Activated naive CD4-positive, alpha-beta T cell treated with anti-CD3 and anti-CD28 coated beads, Interleukin-2, amount 50 U/mL, for 72 hours (primary cell): ENCODE results near the gene SEC14L2. TPM values are rescaled to one million over a fixed set of nuclear protein-coding genes. Genes with fewer than 3 reads are reported as not detected.
A peak's percentile ranks its signal among the peaks of the same experiment; 100 is the strongest.
"Not testable (repeated sequence)": the region's sequence is repeated elsewhere in the genome, so short reads cannot be mapped to it uniquely, and the experiment has no call there.

Source experiments
- ATAC-seq, 2 donors: fragments of 150-1000 bp; cut with Tn5 transposase; 2 replicates each; pipeline ENCODE4 v1.10.0; 2021; ENCODE audit warnings: mild to moderate bottlenecking in 2 of 2, moderate library complexity in 2 of 2
- DNase-seq, 2 donors: peaks; one replicate each; pipeline ENCODE4 v3.0.0; 2021 to 2022; ENCODE audit warnings: low spot score in 2 of 2
- H3K27ac Mint-ChIP-seq, 2 donors: one replicate each; pipeline ENCODE4 v1.8.0; 2022; ENCODE audit warnings: mild to moderate bottlenecking in 2 of 2, mixed read lengths in 2 of 2
- H3K36me3 Mint-ChIP-seq, 2 donors: one replicate each; pipeline ENCODE4 v1.8.0; 2022; ENCODE audit warnings: mixed read lengths in 2 of 2
- H3K9me3 Mint-ChIP-seq, 2 donors: one replicate each; pipeline ENCODE4 v1.8.0; 2022; ENCODE audit warnings: mixed read lengths in 2 of 2
- total RNA-seq, 2 donors: library from RNA; stranded (reverse); gene quantifications; one replicate each; pipeline ENCODE4 v1.2.3, GENCODE V29; 2022

The SEC14L2 gene
- total RNA-seq, 2 donors from 2014 or later, result 13.9 to 16.3 TPM

- H3K36me3 Mint-ChIP-seq, result no peaks in the 10 kb centered on the region
- ATAC-seq (peak; percentile 78 to 81), DNase-seq (peak in 1 of 2 donors; percentile 31)
Measured at GRCh38 chr22:30453731-30454510, 57.1 kb downstream of the SEC14L2 start.

GRCh38 chr22:30455075-30455840, 58.4 kb downstream of the SEC14L2 start:
- no peak overlapping the region for H3K27ac Mint-ChIP-seq
- H3K36me3 Mint-ChIP-seq, result no peaks in the 10 kb centered on the region
- DNase-seq, result no peak
- peak; percentile 28 to 32 for ATAC-seq
- no peaks in the 10 kb centered on the region for H3K9me3 Mint-ChIP-seq

More at GRCh38 chr22:30453731-30454510, 57.1 kb downstream of the SEC14L2 start:
- no peaks in the 10 kb centered on the region for H3K9me3 Mint-ChIP-seq
- H3K27ac Mint-ChIP-seq, result no peak overlapping the region

GRCh38 chr22:30457981-30458380, 61.2 kb downstream of the SEC14L2 start:
- Mint-ChIP-seq H3K27ac (no peak overlapping the region), H3K36me3 (no peaks in the 10 kb centered on the region), H3K9me3 (no peaks in the 10 kb centered on the region)
- DNase-seq, result no peak
- no peak for ATAC-seq

- no peaks in the 10 kb centered on the region for H3K9me3 Mint-ChIP-seq
- DNase-seq (no peak), ATAC-seq (no peak)
- peaks cover 0 to under 1% of the 10 kb centered on the region in 2 donors for H3K36me3 Mint-ChIP-seq
- no peak overlapping the region for H3K27ac Mint-ChIP-seq
Measured at GRCh38 chr22:30459181-30460052, 62.6 kb downstream of the SEC14L2 start.

GRCh38 chr22:30460147-30460546, 63.3 kb downstream of the SEC14L2 start:
- no peak overlapping the region for H3K27ac Mint-ChIP-seq
- DNase-seq (no peak), ATAC-seq (no peak)
- H3K9me3 Mint-ChIP-seq, result peaks cover 4% of the 10 kb centered on the region in 2 donors
- H3K36me3 Mint-ChIP-seq, result peaks cover 0 to 7% of the 10 kb centered on the region in 2 donors

GRCh38 chr22:30460555-30460954, 63.7 kb downstream of the SEC14L2 start:
- ATAC-seq, H3K27ac Mint-ChIP-seq, DNase-seq, H3K36me3 Mint-ChIP-seq, H3K9me3 Mint-ChIP-seq: not testable (repeated sequence)

GRCh38 chr22:30469165-30469564, 72.3 kb downstream of the SEC14L2 start:
- Mint-ChIP-seq H3K9me3 (peaks cover 4 to 5% of the 10 kb centered on the region in 2 donors), H3K36me3 (peaks cover 0 to 9% of the 10 kb centered on the region in 2 donors), H3K27ac (no peak overlapping the region)
- ATAC-seq (no peak), DNase-seq (no peak)

GRCh38 chr22:30470655-30471054, 73.8 kb downstream of the SEC14L2 start:
- no peak for DNase-seq
- no peak for ATAC-seq
- H3K9me3 Mint-ChIP-seq, result no peaks in the 10 kb centered on the region
- H3K27ac Mint-ChIP-seq, result no peak overlapping the region
- H3K36me3 Mint-ChIP-seq, result no peaks in the 10 kb centered on the region

- Mint-ChIP-seq H3K9me3 (no peaks in the 10 kb centered on the region), H3K36me3 (no peaks in the 10 kb centered on the region), H3K27ac (no peak within 1 kb of the TSS)
- ATAC-seq (no peak), DNase-seq (no peak)
Measured at GRCh38 chr22:30471616-30472318, 74.9 kb downstream of the SEC14L2 start, which contains the start of gene SEC14L3. SEC14L3 (minus strand) TSS chr22:30472017; CDS start chr22:30471958, 59 bp downstream.

- H3K36me3 Mint-ChIP-seq, result no peaks in the 10 kb centered on the region
- no peaks in the 10 kb centered on the region for H3K9me3 Mint-ChIP-seq
- DNase-seq, result no peak
- no peak overlapping the region for H3K27ac Mint-ChIP-seq
- ATAC-seq, result no peak
Measured at GRCh38 chr22:30472994-30473720, 76.3 kb downstream of the SEC14L2 start.

GRCh38 chr22:30474121-30474520, 77.3 kb downstream of the SEC14L2 start:
- ATAC-seq (no peak), DNase-seq (no peak)
- H3K9me3 Mint-ChIP-seq, result no peaks in the 10 kb centered on the region
- no peak overlapping the region for H3K27ac Mint-ChIP-seq
- no peaks in the 10 kb centered on the region for H3K36me3 Mint-ChIP-seq

Other genes starting within 250 kb of the SEC14L2 start
- gene LIF, start 150.3 kb upstream of the SEC14L2 start, total RNA-seq, result 100 to 1,000 TPM in 1 of 2 donors, 10 to 100 TPM in 1; 68.9 to 522 TPM
- 10 to 100 TPM; 16.1 to 40.4 TPM for gene OSM, start 130.2 kb upstream of the SEC14L2 start, total RNA-seq
- gene CASTOR1, start 107.5 kb upstream of the SEC14L2 start, total RNA-seq, result 1 to 10 TPM; 6.3 to 7.5 TPM
- 10 to 100 TPM; 27.2 to 36.9 TPM for gene TBC1D10A, start 70.1 kb upstream of the SEC14L2 start, total RNA-seq
- 100 to 1,000 TPM; 229 to 281 TPM for gene SF3A1, start 40.1 kb upstream of the SEC14L2 start, total RNA-seq
- 1 to 10 TPM in 1 of 2 donors, not detected in 1; 2.9 TPM for gene CCDC157, start 40.0 kb upstream of the SEC14L2 start, total RNA-seq
- gene RNF215, start 9.6 kb upstream of the SEC14L2 start, total RNA-seq, result 10 to 100 TPM in 1 of 2 donors, 1 to 10 TPM in 1; 6.8 to 11.8 TPM
- 10 to 100 TPM; 17.9 to 68.3 TPM for gene MTFP1, start 28.8 kb downstream of the SEC14L2 start, total RNA-seq
- not detected for gene SEC14L3, start 75.0 kb downstream of the SEC14L2 start, total RNA-seq
- gene SEC14L4, start 108.7 kb downstream of the SEC14L2 start, total RNA-seq, result under 1 TPM in 1 of 2 donors, not detected in 1; 0.16 TPM
- not detected for gene SEC14L6, start 149.7 kb downstream of the SEC14L2 start, total RNA-seq
- gene GAL3ST1, start 177.6 kb downstream of the SEC14L2 start, total RNA-seq, result under 1 TPM in 1 of 2 donors, not detected in 1; 0.70 TPM
- gene PES1, start 194.9 kb downstream of the SEC14L2 start, total RNA-seq, result 100 to 1,000 TPM in 1 of 2 donors, 10 to 100 TPM in 1; 22.4 to 113 TPM
- 1 to 10 TPM; 1.5 TPM for gene TCN2, start 210.2 kb downstream of the SEC14L2 start, total RNA-seq
- gene SLC35E4, start 238.8 kb downstream of the SEC14L2 start, total RNA-seq, result 1 to 10 TPM; 3.9 to 9.5 TPM